NB4 (cell line): ENCODE data around the gene KIF6.

Source experiments
- DNase-seq: peaks from one replicate; pipeline ENCODE4 v3.0.0; 2010; ENCODE audit warnings: low read depth
- H3K4me3 ChIP-seq: one replicate; pipeline ENCODE4 v1.5.1; 2011; ENCODE audit warnings: mild to moderate bottlenecking, low read depth, low read length, moderate library complexity
- CTCF ChIP-seq: IDR thresholded peaks from one replicate; pipeline ENCODE4 v1.5.1; 2012; ENCODE audit warnings: low read depth, low read length
- MAX ChIP-seq: IDR thresholded peaks from 2 replicates; pipeline ENCODE4 v1.6.1; 2011; ENCODE audit warnings: low read depth, low read length
- MYC ChIP-seq: IDR thresholded peaks from 2 replicates; pipeline ENCODE4 v1.6.1; 2011; ENCODE audit warnings: low read depth, low read length
- POLR2A ChIP-seq: IDR thresholded peaks from 2 replicates; pipeline ENCODE4 v1.6.1; 2011; ENCODE audit warnings: mild to moderate bottlenecking; ENCODE audit not compliant: insufficient read length; ENCODE audit errors: extremely low read depth

Gene KIF6

GRCh38 chr6:39706819-39707335 lies 18.3 kb downstream of the KIF6 start:
- H3K4me3 ChIP-seq, result no peak overlapping the region
- peak; percentile 31 for DNase-seq
- TF ChIP-seq POLR2A (no peak), CTCF (no peak), MAX (no peak), MYC (no peak)

GRCh38 chr6:39702265-39702664 lies 22.9 kb downstream of the KIF6 start:
- H3K4me3 ChIP-seq, result no peak overlapping the region
- no peak for DNase-seq
- no peak for TF ChIP-seq CTCF
- no peak for TF ChIP-seq MAX
- no peak for TF ChIP-seq POLR2A
- no peak for TF ChIP-seq MYC

GRCh38 chr6:39700362-39700761 lies 24.8 kb downstream of the KIF6 start:
- no peak for DNase-seq
- TF ChIP-seq MYC (no peak), MAX (no peak), CTCF (no peak), POLR2A (no peak)
- H3K4me3 ChIP-seq, result no peak overlapping the region

GRCh38 chr6:39698789-39699188 lies 26.4 kb downstream of the KIF6 start:
- H3K4me3 ChIP-seq, result no peak overlapping the region
- TF ChIP-seq POLR2A (no peak), MAX (no peak), MYC (no peak), CTCF (no peak)
- no peak for DNase-seq

- TF ChIP-seq CTCF, result no peak
- no peak for DNase-seq
- H3K4me3 ChIP-seq, result no peak overlapping the region
Measured at GRCh38 chr6:39696986-39697788, 28.0 kb downstream of the KIF6 start.
